ENCODE data around the gene SEC23IP.

Gene SEC23IP

DNA sequence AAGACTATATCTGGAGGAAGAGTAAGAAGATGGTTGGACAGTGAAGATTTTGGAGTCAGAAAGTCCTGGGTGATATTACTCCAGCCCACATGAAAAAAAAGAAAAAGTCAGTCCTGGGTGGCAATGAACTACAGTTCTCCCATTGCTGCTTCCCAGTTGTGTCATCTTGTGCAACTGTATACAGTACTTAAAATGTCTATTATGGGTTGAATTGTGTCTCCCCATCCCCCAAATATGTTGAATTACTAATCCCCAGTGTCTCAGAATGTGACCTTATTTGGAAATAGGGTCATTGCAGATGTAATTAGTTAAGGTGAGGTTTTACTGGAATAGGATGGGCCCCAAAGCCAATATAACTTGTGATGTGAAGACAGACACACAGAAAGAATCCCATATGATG, 15.6 kb downstream of the SEC23IP start:
- ChIA-PET CTCF (no interaction called here), POLR2A (no interaction called here)
- DNase-seq (ENCODE audit: extremely low spot score) = no peak
- TF ChIP-seq, protein P1, sequence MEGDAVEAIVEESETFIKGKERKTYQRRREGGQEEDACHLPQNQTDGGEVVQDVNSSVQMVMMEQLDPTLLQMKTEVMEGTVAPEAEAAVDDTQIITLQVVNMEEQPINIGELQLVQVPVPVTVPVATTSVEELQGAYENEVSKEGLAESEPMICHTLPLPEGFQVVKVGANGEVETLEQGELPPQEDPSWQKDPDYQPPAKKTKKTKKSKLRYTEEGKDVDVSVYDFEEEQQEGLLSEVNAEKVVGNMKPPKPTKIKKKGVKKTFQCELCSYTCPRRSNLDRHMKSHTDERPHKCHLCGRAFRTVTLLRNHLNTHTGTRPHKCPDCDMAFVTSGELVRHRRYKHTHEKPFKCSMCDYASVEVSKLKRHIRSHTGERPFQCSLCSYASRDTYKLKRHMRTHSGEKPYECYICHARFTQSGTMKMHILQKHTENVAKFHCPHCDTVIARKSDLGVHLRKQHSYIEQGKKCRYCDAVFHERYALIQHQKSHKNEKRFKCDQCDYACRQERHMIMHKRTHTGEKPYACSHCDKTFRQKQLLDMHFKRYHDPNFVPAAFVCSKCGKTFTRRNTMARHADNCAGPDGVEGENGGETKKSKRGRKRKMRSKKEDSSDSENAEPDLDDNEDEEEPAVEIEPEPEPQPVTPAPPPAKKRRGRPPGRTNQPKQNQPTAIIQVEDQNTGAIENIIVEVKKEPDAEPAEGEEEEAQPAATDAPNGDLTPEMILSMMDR (IDR thresholded peaks at IDR 0.05; ENCODE audit: control extremely low read depth, extremely low read depth, low read depth, missing control alignments) = no peak

- ChIA-PET CTCF (interaction anchor here (1.5 to 2.2 kb wide), 4 partner anchors 10 to 25 kb away, joined by 3 to 8 read pairs (median 4); no protein-coding TSS in a partner anchor), POLR2A (no interaction called here)
- TF ChIP-seq, protein P1 (IDR thresholded peaks at IDR 0.05; ENCODE audit: control extremely low read depth, extremely low read depth, low read depth, missing control alignments) = no peak
- DNase-seq (ENCODE audit: extremely low spot score) = no peak
Observed at GRCh38 chr10:119910689-119911088, 18.2 kb downstream of the SEC23IP start.

GRCh38 chr10:119917777-119918176, 25.2 kb downstream of the SEC23IP start:
- ChIA-PET CTCF (no interaction called here), POLR2A (no interaction called here)
- TF ChIP-seq, protein P1 (IDR thresholded peaks at IDR 0.05; ENCODE audit: control extremely low read depth, extremely low read depth, low read depth, missing control alignments) = no peak
- DNase-seq (ENCODE audit: extremely low spot score) = no peak

- ChIA-PET CTCF (interaction anchor here (0.8 to 1.8 kb wide), 3 partner anchors 9 to 232 kb away, joined by 3 to 5 read pairs (median 4); no protein-coding TSS in a partner anchor), POLR2A (no interaction called here)
- no peak for DNase-seq (ENCODE audit: extremely low spot score)
- TF ChIP-seq, protein P1 (IDR thresholded peaks at IDR 0.05; ENCODE audit: control extremely low read depth, extremely low read depth, low read depth, missing control alignments) = no peak
Observed at GRCh38 chr10:119919271-119919670, 26.7 kb downstream of the SEC23IP start.

DNA sequence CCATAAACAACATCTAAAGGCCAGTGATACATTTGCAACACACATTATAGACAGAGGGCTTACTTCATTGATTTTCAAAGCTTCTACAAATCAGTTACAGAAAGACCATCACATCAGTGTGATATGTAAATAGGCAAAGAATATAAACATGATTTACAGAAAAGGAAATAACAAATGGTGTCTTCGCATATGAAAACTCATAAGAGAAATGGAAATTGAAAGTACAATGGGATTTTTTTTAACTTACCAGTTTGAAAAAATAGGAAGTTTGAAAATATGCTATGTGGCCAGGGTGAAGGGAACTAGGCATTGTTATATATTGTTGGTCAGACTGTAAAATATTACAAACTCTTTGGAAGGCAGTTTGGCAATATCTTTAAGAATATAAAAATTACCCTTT, 27.3 kb downstream of the SEC23IP start:
- POLR2A ChIA-PET = no interaction called here
- DNase-seq (ENCODE audit: extremely low spot score) = peak; percentile 20
- TF ChIP-seq, protein P1 (IDR thresholded peaks at IDR 0.05; ENCODE audit: control extremely low read depth, extremely low read depth, low read depth, missing control alignments) = no peak
- CTCF ChIA-PET = interaction anchor here (1.5 to 2.7 kb wide), 3 partner anchors 9 to 169 kb away, joined by 3 to 9 read pairs (median 5); no protein-coding TSS in a partner anchor

DNA sequence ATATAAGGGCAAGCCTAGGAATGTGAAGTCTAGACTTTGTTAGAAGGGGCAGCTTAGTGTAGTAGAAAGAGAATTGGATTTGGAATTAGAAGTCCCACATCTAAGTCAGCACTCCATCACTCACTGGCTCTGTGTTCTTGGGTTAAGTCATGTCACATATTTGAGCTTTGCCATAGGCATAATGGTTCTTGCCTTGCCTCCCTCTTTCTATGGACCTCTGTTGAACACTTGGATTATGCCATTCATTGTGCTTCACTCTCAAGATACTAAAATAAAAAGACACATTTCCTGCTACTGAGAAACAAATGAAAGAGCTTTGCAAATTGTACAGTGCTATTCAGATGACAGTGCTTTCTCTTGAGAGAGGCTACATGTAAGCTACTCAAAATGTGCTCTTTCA, 35.9 kb downstream of the SEC23IP start:
- no peak for DNase-seq (ENCODE audit: extremely low spot score)
- TF ChIP-seq, protein P1 (IDR thresholded peaks at IDR 0.05; ENCODE audit: control extremely low read depth, extremely low read depth, low read depth, missing control alignments) = no peak
- ChIA-PET POLR2A (interaction anchor here (0.6 kb wide), 1 partner anchor 204 kb away, joined by 3 read pairs; no protein-coding TSS in a partner anchor), CTCF (interaction anchor here (1.4 to 1.8 kb wide), 4 partner anchors 9 to 246 kb away, joined by 4 to 5 read pairs (median 5); no protein-coding TSS in a partner anchor)
